Measurements from ENCODE around the gene P2RX2. TPM values are rescaled to one million over a fixed set of nuclear protein-coding genes. Genes with fewer than 3 reads are reported as not detected.

P2RX2 gene
- total and polyA plus RNA-seq, 8 donors = 0.08 to 12.0 (median 0.37) TPM; not detected in 3

- FAIRE-seq = no peak
- intact Hi-C loops (cut with DNase I) = loop anchor here in 1 of 3 donors (10.0 kb wide), 1 partner anchor 220 kb away; no protein-coding TSS in a partner anchor
- DNase-seq = peak in 1 of 6 donors; percentile 48
Observed at GRCh38 chr12:132624186-132624855, 5.7 kb downstream of the P2RX2 start.

GRCh38 chr12:132624910-132625630, 6.5 kb downstream of the P2RX2 start:
- intact Hi-C loops (cut with DNase I) = loop anchor here in 1 of 3 donors (10.0 kb wide), 1 partner anchor 220 kb away; no protein-coding TSS in a partner anchor

More at GRCh38 chr12:132624186-132624855, 5.7 kb downstream of the P2RX2 start:
- Histone ChIP-seq H3K9me3 (no peaks in the 10 kb centered on the region), H3K27me3 (peaks cover 0 to 5% (median 0%) of the 10 kb centered on the region in 4 donors), H3K4me1 (no peaks in the 10 kb centered on the region), H3K4me3 (no peak overlapping the region), H3K27ac (no peak overlapping the region), H3K36me3 (no peaks in the 10 kb centered on the region)
- TF ChIP-seq, protein P1, sequence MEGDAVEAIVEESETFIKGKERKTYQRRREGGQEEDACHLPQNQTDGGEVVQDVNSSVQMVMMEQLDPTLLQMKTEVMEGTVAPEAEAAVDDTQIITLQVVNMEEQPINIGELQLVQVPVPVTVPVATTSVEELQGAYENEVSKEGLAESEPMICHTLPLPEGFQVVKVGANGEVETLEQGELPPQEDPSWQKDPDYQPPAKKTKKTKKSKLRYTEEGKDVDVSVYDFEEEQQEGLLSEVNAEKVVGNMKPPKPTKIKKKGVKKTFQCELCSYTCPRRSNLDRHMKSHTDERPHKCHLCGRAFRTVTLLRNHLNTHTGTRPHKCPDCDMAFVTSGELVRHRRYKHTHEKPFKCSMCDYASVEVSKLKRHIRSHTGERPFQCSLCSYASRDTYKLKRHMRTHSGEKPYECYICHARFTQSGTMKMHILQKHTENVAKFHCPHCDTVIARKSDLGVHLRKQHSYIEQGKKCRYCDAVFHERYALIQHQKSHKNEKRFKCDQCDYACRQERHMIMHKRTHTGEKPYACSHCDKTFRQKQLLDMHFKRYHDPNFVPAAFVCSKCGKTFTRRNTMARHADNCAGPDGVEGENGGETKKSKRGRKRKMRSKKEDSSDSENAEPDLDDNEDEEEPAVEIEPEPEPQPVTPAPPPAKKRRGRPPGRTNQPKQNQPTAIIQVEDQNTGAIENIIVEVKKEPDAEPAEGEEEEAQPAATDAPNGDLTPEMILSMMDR (IDR thresholded peaks at IDR 0.05) = no peak
- 95% methylated on average over 22 of the region's 22 CpGs for WGBS, 2 donors
- ATAC-seq = no peak

DNA sequence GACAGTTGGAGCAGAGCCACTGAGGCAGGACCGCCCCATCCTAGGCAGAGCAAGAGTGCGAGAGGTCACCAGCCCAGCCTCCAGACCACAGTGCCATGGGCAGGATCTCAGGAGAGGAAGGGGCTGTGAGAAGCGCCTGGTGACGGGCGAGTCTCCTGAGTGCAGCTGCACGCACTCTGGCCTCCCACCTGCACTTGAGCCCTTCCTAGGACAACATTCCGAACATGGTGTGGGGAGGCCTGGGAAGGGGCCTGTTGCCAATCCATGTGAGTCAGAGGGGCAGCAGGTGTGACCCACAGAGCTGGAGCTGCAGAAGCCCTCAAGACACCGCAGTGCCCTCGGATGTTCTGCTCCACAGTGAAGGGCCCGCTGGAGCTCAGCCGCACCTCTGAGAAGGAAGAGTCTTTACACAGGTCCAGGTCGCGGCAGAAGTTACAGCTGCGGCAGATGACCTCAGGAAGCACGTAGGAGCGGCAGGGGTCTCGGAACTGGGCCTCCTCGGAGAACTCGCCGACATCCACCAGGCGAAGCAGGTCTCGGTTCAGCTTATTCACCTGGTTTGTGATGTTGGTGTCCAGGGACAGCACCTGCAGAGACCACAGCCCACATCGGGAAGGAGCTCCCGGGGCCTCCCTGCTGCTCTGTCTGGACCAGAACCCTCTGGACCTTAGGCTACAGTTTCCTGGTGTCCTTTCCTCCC, 7.3 kb downstream of the P2RX2 start:
- ATAC-seq (no peak), FAIRE-seq (no peak), DNase-seq (peak in 1 of 6 donors; percentile 49)
- TF ChIP-seq, protein P1 (IDR thresholded peaks at IDR 0.05) = no peak
- no peaks in the 10 kb centered on the region for H3K27me3 ChIP-seq
- H3K4me1 ChIP-seq = no peaks in the 10 kb centered on the region
- no peak overlapping the region for H3K4me3 ChIP-seq
- 95 to 98% methylated on average over 24 of the region's 24 CpGs for WGBS, 2 donors
- no peak overlapping the region for H3K27ac ChIP-seq
- no peaks in the 10 kb centered on the region for H3K9me3 ChIP-seq
- intact Hi-C loops (cut with DNase I) = loop anchor here in 1 of 3 donors (10.0 kb wide), 1 partner anchor 221 kb away; no protein-coding TSS in a partner anchor
- H3K36me3 ChIP-seq = peaks cover 0 to 4% (median 0%) of the 10 kb centered on the region in 3 donors

More at GRCh38 chr12:132624910-132625630, 6.5 kb downstream of the P2RX2 start:
- H3K4me1 ChIP-seq = no peaks in the 10 kb centered on the region
- no peak for ATAC-seq
- no peak for FAIRE-seq
- H3K27me3 ChIP-seq = no peaks in the 10 kb centered on the region
- no peaks in the 10 kb centered on the region for H3K36me3 ChIP-seq
- no peak overlapping the region for H3K4me3 ChIP-seq
- WGBS, 2 donors = 93 to 95% methylated on average over 32 of the region's 32 CpGs
- H3K9me3 ChIP-seq = no peaks in the 10 kb centered on the region
- peak in 1 of 6 donors; percentile 59 for DNase-seq
- TF ChIP-seq, protein P1 (IDR thresholded peaks at IDR 0.05) = no peak
- H3K27ac ChIP-seq = no peak overlapping the region

DNA sequence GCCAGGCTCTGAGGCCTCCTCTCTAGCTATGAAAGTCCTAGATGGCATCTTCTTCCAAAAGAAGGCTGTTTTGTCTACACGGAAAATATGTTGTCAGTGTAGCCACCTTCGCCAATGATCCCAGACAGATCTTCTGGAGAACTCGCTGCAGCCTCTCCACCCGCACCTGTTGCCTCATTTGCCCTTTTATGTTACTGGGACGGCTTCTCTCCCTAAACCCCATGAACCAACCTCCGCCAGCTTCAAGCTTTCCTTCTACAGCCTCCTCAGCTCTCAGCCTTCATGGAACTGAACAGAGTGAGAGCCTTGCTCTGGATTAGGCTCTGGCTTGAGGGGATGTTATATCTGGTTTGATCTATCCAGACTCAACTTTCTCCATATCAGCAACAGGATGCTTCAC, 10.8 kb downstream of the P2RX2 start:
- DNase-seq = no peak

More for the DNA sequence above, 10.8 kb downstream of the P2RX2 start:
- FAIRE-seq (no peak), ATAC-seq (no peak)
- TF ChIP-seq, protein P1 (IDR thresholded peaks at IDR 0.05) = no peak
- Histone ChIP-seq H3K4me3 (no peak overlapping the region), H3K4me1 (no peaks in the 10 kb centered on the region), H3K9me3 (no peaks in the 10 kb centered on the region), H3K36me3 (peaks cover 0 to 17% (median 0%) of the 10 kb centered on the region in 3 donors), H3K27me3 (no peaks in the 10 kb centered on the region), H3K27ac (no peak overlapping the region)
- 93 to 95% methylated on average over 6 of the region's 6 CpGs for WGBS, 2 donors
- intact Hi-C loops (cut with DNase I) = loop anchor here in 1 of 3 donors (10.0 kb wide), 1 partner anchor 225 kb away; no protein-coding TSS in a partner anchor
